ENCODE measurements around the gene PHACTR2. TPM values are rescaled to one million over a fixed set of nuclear protein-coding genes. Genes with fewer than 3 reads are reported as not detected.

PHACTR2 gene
- total RNA-seq, 2 donors from 2014 or later: 17.9 to 35.6 TPM

- ATAC-seq (no peak), DNase-seq (no peak)
- H3K9me3 ChIP-seq: no peaks in the 10 kb centered on the region
- peaks cover 17% of the 10 kb centered on the region for H3K4me1 ChIP-seq
- H3K27ac ChIP-seq: no peak overlapping the region
- H3K27me3 ChIP-seq: no peaks in the 10 kb centered on the region
- no peak overlapping the region for H3K4me3 ChIP-seq
- H3K36me3 ChIP-seq (replicated peaks in 1 of 2; ENCODE audit: insufficient read depth in 1 of 2, low read depth in 2 of 2): no peaks in the 10 kb centered on the region
- no peak for TF ChIP-seq POLR2A (IDR thresholded peaks at IDR 0.05)
- TF ChIP-seq CTCF (IDR thresholded peaks at IDR 0.05): no peak
- 76 to 83% methylated on average over 5 of the region's 5 CpGs for WGBS, 2 donors
- intact Hi-C loops (cut with DNase I): no loop called here
Observed at GRCh38 chr6:143680141-143680540, 2.4 kb downstream of the PHACTR2 start.

GRCh38 chr6:143682805-143683204, 5.0 kb downstream of the PHACTR2 start:
- TF ChIP-seq POLR2A (IDR thresholded peaks at IDR 0.05) (no peak), CTCF (IDR thresholded peaks at IDR 0.05) (no peak)
- Histone ChIP-seq H3K4me3 (no peak overlapping the region), H3K36me3 (replicated peaks in 1 of 2; ENCODE audit: insufficient read depth in 1 of 2, low read depth in 2 of 2) (no peaks in the 10 kb centered on the region), H3K9me3 (no peaks in the 10 kb centered on the region), H3K4me1 (peaks cover 10% of the 10 kb centered on the region), H3K27me3 (no peaks in the 10 kb centered on the region), H3K27ac (no peak overlapping the region)
- ATAC-seq (no peak), DNase-seq (no peak)
- intact Hi-C loops (cut with DNase I): no loop called here
- 91 to 96% methylated on average over 3 of the region's 3 CpGs for WGBS, 2 donors

- no peaks in the 10 kb centered on the region for H3K27me3 ChIP-seq
- peaks cover 3% of the 10 kb centered on the region for H3K4me1 ChIP-seq
- TF ChIP-seq CTCF (IDR thresholded peaks at IDR 0.05) (no peak), POLR2A (IDR thresholded peaks at IDR 0.05) (no peak)
- DNase-seq: no peak
- WGBS, 2 donors: 81% methylated on average over 1 of the region's 1 CpG
- intact Hi-C loops (cut with DNase I): no loop called here
- H3K27ac ChIP-seq: no peak overlapping the region
- H3K4me3 ChIP-seq: no peak overlapping the region
- no peaks in the 10 kb centered on the region for H3K36me3 ChIP-seq (replicated peaks in 1 of 2; ENCODE audit: insufficient read depth in 1 of 2, low read depth in 2 of 2)
- no peak for ATAC-seq
- no peaks in the 10 kb centered on the region for H3K9me3 ChIP-seq
Observed at GRCh38 chr6:143684486-143684885, 6.7 kb downstream of the PHACTR2 start.

- Histone ChIP-seq H3K9me3 (no peaks in the 10 kb centered on the region), H3K27me3 (no peaks in the 10 kb centered on the region), H3K27ac (no peak overlapping the region), H3K4me1 (no peaks in the 10 kb centered on the region), H3K4me3 (no peak overlapping the region), H3K36me3 (replicated peaks in 1 of 2; ENCODE audit: insufficient read depth in 1 of 2, low read depth in 2 of 2) (no peaks in the 10 kb centered on the region)
- ATAC-seq: no peak
- TF ChIP-seq CTCF (IDR thresholded peaks at IDR 0.05): no peak
- no peak for TF ChIP-seq POLR2A (IDR thresholded peaks at IDR 0.05)
- intact Hi-C loops (cut with DNase I): no loop called here
- 94 to 97% methylated on average over 6 of the region's 6 CpGs for WGBS, 2 donors
- no peak for DNase-seq
Observed at GRCh38 chr6:143685653-143686052, 7.9 kb downstream of the PHACTR2 start.

GRCh38 chr6:143687591-143687990, 9.8 kb downstream of the PHACTR2 start:
- DNase-seq: no peak
- H3K27ac ChIP-seq: no peak overlapping the region
- no peaks in the 10 kb centered on the region for H3K27me3 ChIP-seq
- H3K4me3 ChIP-seq: no peak overlapping the region
- no peak for TF ChIP-seq POLR2A (IDR thresholded peaks at IDR 0.05)
- TF ChIP-seq CTCF (IDR thresholded peaks at IDR 0.05): no peak
- H3K36me3 ChIP-seq (replicated peaks in 1 of 2; ENCODE audit: insufficient read depth in 1 of 2, low read depth in 2 of 2): no peaks in the 10 kb centered on the region
- H3K9me3 ChIP-seq: no peaks in the 10 kb centered on the region
- peaks cover 9% of the 10 kb centered on the region for H3K4me1 ChIP-seq
- ATAC-seq: no peak
- intact Hi-C loops (cut with DNase I): no loop called here
- 63 to 84% methylated on average over 1 of the region's 1 CpG for WGBS, 2 donors

Measured in body of pancreas (tissue), 4 donors.